Activated CD4-positive, alpha-beta memory T cell treated with anti-CD3 and anti-CD28 coated beads for 36 hours (primary cell): ENCODE data around the gene RBMY1E. TPM values are rescaled to one million over a fixed set of nuclear protein-coding genes. Genes with fewer than 3 reads are reported as not detected.
"Not testable (repeated sequence)": the region's sequence is repeated elsewhere in the genome, so short reads cannot be mapped to it uniquely, and the experiment has no call there.

Experiments used
- CTCF ChIA-PET: fragments of 350-600 bp; sonication (Branson Sonifier 250); formaldehyde crosslinking; loops from one replicate; lab custom pipeline; 2021; ENCODE audit warnings: antibody characterized with exemption, inconsistent platforms; lab: Charles Lee
- POLR2A ChIA-PET: fragments of 350-600 bp; sonication (Branson Sonifier 250); formaldehyde crosslinking; loops from one replicate; lab custom pipeline; 2021; ENCODE audit warnings: antibody characterized with exemption; lab: Charles Lee
- DNase-seq: peaks from one replicate; pipeline ENCODE4 v3.0.0-alpha.2; 2020
- H3K27ac Mint-ChIP-seq: one replicate; pipeline ENCODE4 v1.8.0; 2021; ENCODE audit warnings: mixed read lengths
- H3K27me3 Mint-ChIP-seq: one replicate; pipeline ENCODE4 v1.8.0; 2021; ENCODE audit warnings: mixed read lengths
- H3K36me3 Mint-ChIP-seq: one replicate; pipeline ENCODE4 v1.8.0; 2021; ENCODE audit warnings: mixed read lengths
- H3K4me1 Mint-ChIP-seq: one replicate; pipeline ENCODE4 v1.8.0; 2021; ENCODE audit warnings: low read depth, mixed read lengths
- H3K4me3 Mint-ChIP-seq: one replicate; pipeline ENCODE4 v1.8.0; 2021; ENCODE audit warnings: mild to moderate bottlenecking, mixed read lengths
- H3K9me3 Mint-ChIP-seq: one replicate; pipeline ENCODE4 v1.8.0; 2021; ENCODE audit warnings: mixed read lengths
- intact Hi-C: fragments of 100-400 bp; cut with micrococcal nuclease; formaldehyde crosslinking; loops from one replicate; pipeline ENCODE4 v1.15.1; 2023
- total RNA-seq, 2 experiments: library from RNA; stranded (reverse); gene quantifications; one replicate each; pipeline ENCODE4 v1.2.3, GENCODE V29; 2021

Gene RBMY1E
- not detected for total RNA-seq

DNA sequence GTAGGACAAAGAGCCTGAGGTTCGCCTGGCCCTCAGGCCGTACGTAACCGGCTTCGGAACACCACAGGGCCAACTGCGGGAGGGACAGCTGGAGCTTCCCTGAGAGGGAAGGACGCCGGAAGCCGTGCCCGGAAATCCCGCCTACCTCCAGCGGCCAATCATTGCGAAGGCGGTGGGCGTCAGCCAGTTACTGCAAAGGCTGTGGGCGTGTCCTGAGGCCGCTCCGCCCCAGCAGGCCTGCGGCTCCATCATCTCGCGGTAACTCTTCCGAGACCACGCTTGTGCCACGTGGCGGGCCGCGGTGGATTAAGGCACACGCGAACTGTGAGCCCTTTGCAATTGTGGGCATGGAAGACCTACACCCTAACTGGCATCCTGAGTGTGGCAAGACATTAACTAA is at the start of gene RBMY1E:
Gene RBMY1E (minus strand): TSS at position 101 of the 400 bp plus-strand sequence. CDS start 1,978 bp downstream, outside the sequence.
- POLR2A ChIA-PET, H3K27ac Mint-ChIP-seq, H3K4me3 Mint-ChIP-seq, H3K9me3 Mint-ChIP-seq, H3K4me1 Mint-ChIP-seq, H3K27me3 Mint-ChIP-seq, DNase-seq, CTCF ChIA-PET, H3K36me3 Mint-ChIP-seq, intact Hi-C loops: not testable (repeated sequence)

DNA sequence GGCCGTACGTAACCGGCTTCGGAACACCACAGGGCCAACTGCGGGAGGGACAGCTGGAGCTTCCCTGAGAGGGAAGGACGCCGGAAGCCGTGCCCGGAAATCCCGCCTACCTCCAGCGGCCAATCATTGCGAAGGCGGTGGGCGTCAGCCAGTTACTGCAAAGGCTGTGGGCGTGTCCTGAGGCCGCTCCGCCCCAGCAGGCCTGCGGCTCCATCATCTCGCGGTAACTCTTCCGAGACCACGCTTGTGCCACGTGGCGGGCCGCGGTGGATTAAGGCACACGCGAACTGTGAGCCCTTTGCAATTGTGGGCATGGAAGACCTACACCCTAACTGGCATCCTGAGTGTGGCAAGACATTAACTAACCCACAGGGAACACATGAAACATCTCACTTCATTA is 23.4 kb downstream of the RBMY1E start, which contains the start of gene RBMY1D:
Gene RBMY1D (minus strand): TSS at position 101 of the 400 bp plus-strand sequence. CDS start 2,013 bp downstream, outside the sequence.
- H3K27me3 Mint-ChIP-seq, CTCF ChIA-PET, H3K36me3 Mint-ChIP-seq, H3K4me3 Mint-ChIP-seq, intact Hi-C loops, POLR2A ChIA-PET, H3K9me3 Mint-ChIP-seq, DNase-seq, H3K27ac Mint-ChIP-seq, H3K4me1 Mint-ChIP-seq: not testable (repeated sequence)

DNA sequence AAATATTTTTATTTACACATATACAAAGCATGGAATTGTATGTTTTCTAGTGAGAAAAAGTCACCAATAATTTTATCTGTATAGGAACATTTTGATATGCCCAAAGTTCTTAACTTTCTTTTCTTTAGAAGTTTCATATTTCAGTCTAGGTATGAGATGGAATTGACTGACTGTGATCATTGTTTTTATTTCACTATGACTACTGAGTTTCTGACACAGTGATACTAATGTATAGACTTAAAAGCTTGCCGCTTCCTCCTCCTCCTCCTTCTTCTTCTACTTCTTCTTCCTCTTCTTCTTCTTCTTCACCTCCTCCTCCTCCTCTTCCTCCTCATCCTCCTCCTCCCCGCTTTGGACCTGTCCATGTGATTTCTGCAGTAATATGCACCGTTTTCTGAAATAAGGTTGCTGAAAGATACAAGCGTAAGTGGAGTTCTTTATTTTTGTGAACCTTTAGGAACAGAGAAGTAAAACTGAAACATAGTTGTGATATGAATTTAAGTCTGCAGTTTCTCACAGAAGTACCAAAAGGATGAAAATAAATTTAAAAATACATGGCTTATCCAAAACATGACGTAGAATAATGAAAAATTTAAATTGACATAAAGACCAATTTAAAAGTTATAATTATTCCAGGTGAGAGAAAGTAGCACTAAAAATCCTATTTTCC is 48.3 kb downstream of the RBMY1E start:
- DNase-seq, H3K4me3 Mint-ChIP-seq, intact Hi-C loops, H3K27ac Mint-ChIP-seq, H3K36me3 Mint-ChIP-seq, POLR2A ChIA-PET, H3K27me3 Mint-ChIP-seq, CTCF ChIA-PET, H3K9me3 Mint-ChIP-seq, H3K4me1 Mint-ChIP-seq: not testable (repeated sequence)

Other genes with a start within 250 kb of the RBMY1E start
- gene RBMY1D, start 23.5 kb downstream of the RBMY1E start, total RNA-seq = not detected